ENCODE measurements around the gene C13orf46. TPM values are rescaled to one million over a fixed set of nuclear protein-coding genes. Genes with fewer than 3 reads are reported as not detected.

C13orf46 gene
- total and polyA plus RNA-seq, 10 of the 15 experiments (the other 5 are each of a cell fraction or from before 2014, with no cell fraction given): 0.01 to 0.18 (median 0.09) TPM; not detected in 6

DNA sequence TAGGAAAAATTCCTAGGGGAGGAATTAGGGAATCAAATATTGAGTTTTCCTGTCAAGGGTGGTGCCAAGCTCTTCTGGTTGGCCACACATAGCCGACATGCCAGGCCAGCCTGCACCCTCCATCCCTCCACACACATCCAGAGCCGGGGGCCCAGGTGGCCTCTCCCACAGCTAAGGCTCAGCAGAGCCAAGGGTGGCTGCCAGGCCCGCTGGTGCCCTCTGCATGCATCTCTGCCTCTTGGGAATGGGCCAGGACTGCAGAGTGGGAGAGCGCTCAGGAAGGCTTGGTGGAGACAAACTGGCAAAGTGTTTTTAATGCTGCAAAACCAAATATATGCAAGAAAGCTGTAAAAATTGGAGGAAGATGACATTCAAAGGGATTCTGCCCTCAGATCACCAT lies 67.3 kb downstream of the C13orf46 start:
- 35% methylated on average over 4 of the region's 4 CpGs for WGBS (ENCODE audit: insufficient coverage, insufficient replicate concordance, low lambda C conversion rate, missing lambda C conversion rate)
- no TSS peak for BruUV-seq (replicated peaks)
- no peaks in the 10 kb centered on the region for H3K9me3 ChIP-seq (replicated peaks; ENCODE audit: control insufficient read depth, insufficient read depth, low read length)
- ChIA-PET RAD21 (ENCODE audit: unreplicated experiment) (no interaction called here), CTCF (no interaction called here), POLR2A (no interaction called here), SMC1A (ENCODE audit: uncharacterized antibody, unreplicated experiment) (no interaction called here)
- intact Hi-C loops (cut with micrococcal nuclease; ENCODE audit: unreplicated experiment): no loop called here
- no peak for ATAC-seq
- H3K27me3 ChIP-seq (replicated peaks in 1 of 2; ENCODE audit: control insufficient read depth in 2 of 2, insufficient read depth in 2 of 2, low read length in 1 of 2): peaks cover 1 to 3% of the 10 kb centered on the region in 2 experiments; a peak in 3 of 4 replicates
- DNase-seq (ENCODE audit: low read depth, low spot score): no peak
- no peak overlapping the region for H2AFZ ChIP-seq (ENCODE audit: control insufficient read depth, low read depth, low read length)
- H3K27ac ChIP-seq (ENCODE audit: control insufficient read depth, insufficient read depth): no peak overlapping the region
- no peaks in the 10 kb centered on the region for H4K20me1 ChIP-seq (ENCODE audit: control insufficient read depth, insufficient read depth)
- no peak overlapping the region for H3K9ac ChIP-seq (ENCODE audit: control insufficient read depth, insufficient read depth, low read length)
- H3K36me3 ChIP-seq (ENCODE audit: control insufficient read depth in 2 of 2, insufficient read depth in 2 of 2, low read length in 1 of 2): no peaks in the 10 kb centered on the region
- in situ Hi-C loops (cut with MboI): no loop called here
- TF ChIP-seq, protein P1, sequence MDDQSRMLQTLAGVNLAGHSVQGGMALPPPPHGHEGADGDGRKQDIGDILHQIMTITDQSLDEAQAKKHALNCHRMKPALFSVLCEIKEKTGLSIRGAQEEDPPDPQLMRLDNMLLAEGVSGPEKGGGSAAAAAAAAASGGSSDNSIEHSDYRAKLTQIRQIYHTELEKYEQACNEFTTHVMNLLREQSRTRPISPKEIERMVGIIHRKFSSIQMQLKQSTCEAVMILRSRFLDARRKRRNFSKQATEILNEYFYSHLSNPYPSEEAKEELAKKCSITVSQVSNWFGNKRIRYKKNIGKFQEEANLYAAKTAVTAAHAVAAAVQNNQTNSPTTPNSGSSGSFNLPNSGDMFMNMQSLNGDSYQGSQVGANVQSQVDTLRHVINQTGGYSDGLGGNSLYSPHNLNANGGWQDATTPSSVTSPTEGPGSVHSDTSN (IDR thresholded peaks at IDR 0.05; ENCODE audit: insufficient replicate concordance, low read depth, low read length): no peak
- no peak for TF ChIP-seq SMAD5 (IDR thresholded peaks at IDR 0.05; ENCODE audit: low read depth)
- H3K4me1 ChIP-seq (ENCODE audit: control insufficient read depth, insufficient read depth, low read length): no peaks in the 10 kb centered on the region
- no peak overlapping the region for H3K4me2 ChIP-seq (ENCODE audit: control insufficient read depth, insufficient read depth)
- no peak for FAIRE-seq
- no peaks in the 10 kb centered on the region for H3K79me2 ChIP-seq (ENCODE audit: control insufficient read depth, insufficient read depth, low read length)
- no peak overlapping the region for H3K4me3 ChIP-seq

DNA sequence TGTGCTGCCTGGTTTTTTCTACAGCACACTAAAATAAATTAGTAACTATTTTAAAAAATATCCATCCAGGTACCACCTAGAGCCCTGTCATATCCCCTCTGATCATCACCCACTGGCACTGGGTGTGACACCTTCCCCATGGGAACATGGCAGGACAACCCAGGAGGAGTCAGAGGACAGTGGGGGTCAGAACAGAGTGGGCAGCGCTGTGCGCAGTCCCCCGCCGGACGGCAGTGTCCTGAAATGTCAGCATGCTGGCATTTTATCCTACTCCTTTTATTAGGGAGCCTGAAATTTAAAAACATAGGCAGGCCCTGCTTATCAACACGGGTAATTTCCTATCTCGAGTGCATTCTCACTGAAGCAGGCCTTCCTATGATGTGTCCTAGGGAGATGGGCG lies 67.9 kb downstream of the C13orf46 start:
- TF ChIP-seq, protein P2, sequence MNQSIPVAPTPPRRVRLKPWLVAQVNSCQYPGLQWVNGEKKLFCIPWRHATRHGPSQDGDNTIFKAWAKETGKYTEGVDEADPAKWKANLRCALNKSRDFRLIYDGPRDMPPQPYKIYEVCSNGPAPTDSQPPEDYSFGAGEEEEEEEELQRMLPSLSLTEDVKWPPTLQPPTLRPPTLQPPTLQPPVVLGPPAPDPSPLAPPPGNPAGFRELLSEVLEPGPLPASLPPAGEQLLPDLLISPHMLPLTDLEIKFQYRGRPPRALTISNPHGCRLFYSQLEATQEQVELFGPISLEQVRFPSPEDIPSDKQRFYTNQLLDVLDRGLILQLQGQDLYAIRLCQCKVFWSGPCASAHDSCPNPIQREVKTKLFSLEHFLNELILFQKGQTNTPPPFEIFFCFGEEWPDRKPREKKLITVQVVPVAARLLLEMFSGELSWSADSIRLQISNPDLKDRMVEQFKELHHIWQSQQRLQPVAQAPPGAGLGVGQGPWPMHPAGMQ (IDR thresholded peaks at IDR 0.05; ENCODE audit: borderline replicate concordance): no peak
- TF ChIP-seq, protein P3, sequence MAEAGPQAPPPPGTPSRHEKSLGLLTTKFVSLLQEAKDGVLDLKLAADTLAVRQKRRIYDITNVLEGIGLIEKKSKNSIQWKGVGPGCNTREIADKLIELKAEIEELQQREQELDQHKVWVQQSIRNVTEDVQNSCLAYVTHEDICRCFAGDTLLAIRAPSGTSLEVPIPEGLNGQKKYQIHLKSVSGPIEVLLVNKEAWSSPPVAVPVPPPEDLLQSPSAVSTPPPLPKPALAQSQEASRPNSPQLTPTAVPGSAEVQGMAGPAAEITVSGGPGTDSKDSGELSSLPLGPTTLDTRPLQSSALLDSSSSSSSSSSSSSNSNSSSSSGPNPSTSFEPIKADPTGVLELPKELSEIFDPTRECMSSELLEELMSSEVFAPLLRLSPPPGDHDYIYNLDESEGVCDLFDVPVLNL (IDR thresholded peaks at IDR 0.05; ENCODE audit: low read depth, low read length): no peak
- TF ChIP-seq, protein P4, sequence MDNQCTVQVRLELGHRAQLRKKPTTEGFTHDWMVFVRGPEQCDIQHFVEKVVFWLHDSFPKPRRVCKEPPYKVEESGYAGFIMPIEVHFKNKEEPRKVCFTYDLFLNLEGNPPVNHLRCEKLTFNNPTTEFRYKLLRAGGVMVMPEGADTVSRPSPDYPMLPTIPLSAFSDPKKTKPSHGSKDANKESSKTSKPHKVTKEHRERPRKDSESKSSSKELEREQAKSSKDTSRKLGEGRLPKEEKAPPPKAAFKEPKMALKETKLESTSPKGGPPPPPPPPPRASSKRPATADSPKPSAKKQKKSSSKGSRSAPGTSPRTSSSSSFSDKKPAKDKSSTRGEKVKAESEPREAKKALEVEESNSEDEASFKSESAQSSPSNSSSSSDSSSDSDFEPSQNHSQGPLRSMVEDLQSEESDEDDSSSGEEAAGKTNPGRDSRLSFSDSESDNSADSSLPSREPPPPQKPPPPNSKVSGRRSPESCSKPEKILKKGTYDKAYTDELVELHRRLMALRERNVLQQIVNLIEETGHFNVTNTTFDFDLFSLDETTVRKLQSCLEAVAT (IDR thresholded peaks at IDR 0.05): no peak
- TF ChIP-seq YY1 (IDR thresholded peaks at IDR 0.05; ENCODE audit: low read depth, low read length): no peak
- TF ChIP-seq KLF5 (IDR thresholded peaks at IDR 0.05; ENCODE audit: partially characterized antibody): no peak
- no peak for TF ChIP-seq POLR2A (IDR thresholded peaks at IDR 0.05; ENCODE audit: low read depth, low read length)
- TF ChIP-seq, protein P5, sequence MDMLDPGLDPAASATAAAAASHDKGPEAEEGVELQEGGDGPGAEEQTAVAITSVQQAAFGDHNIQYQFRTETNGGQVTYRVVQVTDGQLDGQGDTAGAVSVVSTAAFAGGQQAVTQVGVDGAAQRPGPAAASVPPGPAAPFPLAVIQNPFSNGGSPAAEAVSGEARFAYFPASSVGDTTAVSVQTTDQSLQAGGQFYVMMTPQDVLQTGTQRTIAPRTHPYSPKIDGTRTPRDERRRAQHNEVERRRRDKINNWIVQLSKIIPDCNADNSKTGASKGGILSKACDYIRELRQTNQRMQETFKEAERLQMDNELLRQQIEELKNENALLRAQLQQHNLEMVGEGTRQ (IDR thresholded peaks at IDR 0.05; ENCODE audit: borderline replicate concordance, low read depth, low read length): no peak
- H3K9me3 ChIP-seq (replicated peaks; ENCODE audit: control insufficient read depth, insufficient read depth, low read length): no peaks in the 10 kb centered on the region
- CTCF ChIA-PET: no interaction called here
- no peak for DNase-seq (ENCODE audit: low read depth, low spot score)
- no TSS peak for BruUV-seq (replicated peaks)
- H2AFZ ChIP-seq (ENCODE audit: control insufficient read depth, low read depth, low read length): no peak overlapping the region
- RAD21 ChIA-PET (ENCODE audit: unreplicated experiment): no interaction called here
- no peak for ATAC-seq
- no peaks in the 10 kb centered on the region for H3K36me3 ChIP-seq (ENCODE audit: control insufficient read depth in 2 of 2, insufficient read depth in 2 of 2, low read length in 1 of 2)
- H3K4me3 ChIP-seq: no peak overlapping the region
- no peak for FAIRE-seq
- no peaks in the 10 kb centered on the region for H3K4me1 ChIP-seq (ENCODE audit: control insufficient read depth, insufficient read depth, low read length)
- in situ Hi-C loops (cut with MboI): no loop called here
- H3K27ac ChIP-seq (ENCODE audit: control insufficient read depth, insufficient read depth): no peak overlapping the region
- POLR2A ChIA-PET: no interaction called here
- H3K79me2 ChIP-seq (ENCODE audit: control insufficient read depth, insufficient read depth, low read length): no peaks in the 10 kb centered on the region
- no peaks in the 10 kb centered on the region for H4K20me1 ChIP-seq (ENCODE audit: control insufficient read depth, insufficient read depth)
- H3K9ac ChIP-seq (ENCODE audit: control insufficient read depth, insufficient read depth, low read length): no peak overlapping the region
- H3K4me2 ChIP-seq (ENCODE audit: control insufficient read depth, insufficient read depth): no peak overlapping the region
- intact Hi-C loops (cut with micrococcal nuclease; ENCODE audit: unreplicated experiment): no loop called here
- WGBS (ENCODE audit: insufficient coverage, insufficient replicate concordance, low lambda C conversion rate, missing lambda C conversion rate): 42% methylated on average over 8 of the region's 8 CpGs
- peaks cover 0 to 1% of the 10 kb centered on the region in 2 experiments; a peak in 3 of 4 replicates for H3K27me3 ChIP-seq (replicated peaks in 1 of 2; ENCODE audit: control insufficient read depth in 2 of 2, insufficient read depth in 2 of 2, low read length in 1 of 2)
- SMC1A ChIA-PET (ENCODE audit: uncharacterized antibody, unreplicated experiment): no interaction called here
